HAP-1 (cell line): ENCODE data around the gene APOBEC3B.
"Not testable (repeated sequence)": the region's sequence is repeated elsewhere in the genome, so short reads cannot be mapped to it uniquely, and the experiment has no call there.

Experiments used
- DNase-seq, 2 experiments: peaks; one replicate each; pipeline ENCODE4 v3.0.0-alpha.2; 2016 to 2020; ENCODE audit warnings: low spot score in 2 of 2
- H3K27me3 ChIP-seq: fragments of 250-450 bp; sonication (Bioruptor Pico); 2 replicates; pipeline ENCODE4 v1.5.1; 2020; ENCODE audit warnings: low read depth, mild to moderate bottlenecking, moderate library complexity
- H3K36me3 ChIP-seq: fragments of 250-450 bp; sonication (Bioruptor Pico); replicated peaks from 2 replicates; pipeline ENCODE4 v1.5.1; 2020; ENCODE audit warnings: mild to moderate bottlenecking
- H3K4me1 ChIP-seq: fragments of 250-450 bp; sonication (Bioruptor Pico); 2 replicates; pipeline ENCODE4 v1.5.1; 2020; ENCODE audit warnings: mild to moderate bottlenecking
- H3K4me3 ChIP-seq: fragments of 250-450 bp; sonication (Bioruptor Pico); 2 replicates; pipeline ENCODE4 v1.5.1; 2020; ENCODE audit warnings: mild to moderate bottlenecking, moderate library complexity
- H3K9me3 ChIP-seq: fragments of 250-450 bp; sonication (Bioruptor Pico); 2 replicates; pipeline ENCODE4 v1.5.1; 2020; ENCODE audit warnings: mild to moderate bottlenecking, moderate library complexity
- in situ Hi-C: fragments of 300-500 bp; cut with MboI; formaldehyde crosslinking; loops from 3 replicates; pipeline ENCODE4 v1.14.3; 2020; ENCODE audit warnings: low sequenced_read_pairs, inconsistent platforms, mixed read lengths

APOBEC3B gene

GRCh38 chr22:38955926-38956325 lies 26.2 kb upstream of the APOBEC3B start:
- H3K36me3 ChIP-seq = no peaks in the 10 kb centered on the region
- H3K27me3 ChIP-seq = peaks cover 15% of the 10 kb centered on the region
- in situ Hi-C loops = no loop called here
- no peaks in the 10 kb centered on the region for H3K4me1 ChIP-seq
- H3K4me3 ChIP-seq = no peak overlapping the region
- no peaks in the 10 kb centered on the region for H3K9me3 ChIP-seq
- DNase-seq = no peak

- Histone ChIP-seq H3K36me3 (no peaks in the 10 kb centered on the region), H3K9me3 (no peaks in the 10 kb centered on the region), H3K4me3 (no peak overlapping the region), H3K4me1 (no peaks in the 10 kb centered on the region), H3K27me3 (peaks cover 15% of the 10 kb centered on the region)
- no peak for DNase-seq
- in situ Hi-C loops = no loop called here
Measured at GRCh38 chr22:38956551-38956950, 25.6 kb upstream of the APOBEC3B start.

- in situ Hi-C loops = no loop called here
Measured at GRCh38 chr22:38957046-38957770, 24.9 kb upstream of the APOBEC3B start, which contains the start of gene APOBEC3A. APOBEC3A (plus strand) TSS chr22:38957609; CDS start chr22:38957692, 83 bp downstream.

GRCh38 chr22:38957808-38958650 lies 24.1 kb upstream of the APOBEC3B start:
- H3K4me1 ChIP-seq = no peaks in the 10 kb centered on the region

More at GRCh38 chr22:38957046-38957770, 24.9 kb upstream of the APOBEC3B start, which contains the start of gene APOBEC3A:
- H3K36me3 ChIP-seq = no peaks in the 10 kb centered on the region
- H3K4me3 ChIP-seq = no peak within 1 kb of the TSS
- H3K4me1 ChIP-seq = no peaks in the 10 kb centered on the region
- H3K27me3 ChIP-seq = peaks cover 10% of the 10 kb centered on the region
- DNase-seq = no peak
- no peaks in the 10 kb centered on the region for H3K9me3 ChIP-seq

GRCh38 chr22:38958651-38958943 lies 23.6 kb upstream of the APOBEC3B start:
- in situ Hi-C loops, DNase-seq, H3K27me3 ChIP-seq, H3K4me1 ChIP-seq, H3K36me3 ChIP-seq, H3K4me3 ChIP-seq, H3K9me3 ChIP-seq: not testable (repeated sequence)

More at GRCh38 chr22:38957808-38958650, 24.1 kb upstream of the APOBEC3B start:
- Histone ChIP-seq H3K27me3 (peaks cover 9% of the 10 kb centered on the region), H3K4me3 (no peak overlapping the region), H3K9me3 (no peaks in the 10 kb centered on the region), H3K36me3 (no peaks in the 10 kb centered on the region)
- no peak for DNase-seq
- in situ Hi-C loops = no loop called here

- Histone ChIP-seq H3K9me3 (no peaks in the 10 kb centered on the region), H3K27me3 (peaks cover 7% of the 10 kb centered on the region), H3K36me3 (no peaks in the 10 kb centered on the region), H3K4me3 (no peak overlapping the region), H3K4me1 (no peaks in the 10 kb centered on the region)
- DNase-seq = no peak
- in situ Hi-C loops = no loop called here
Measured at GRCh38 chr22:38959590-38959989, 22.6 kb upstream of the APOBEC3B start.

- H3K27me3 ChIP-seq, H3K4me1 ChIP-seq, H3K9me3 ChIP-seq, DNase-seq, H3K36me3 ChIP-seq, in situ Hi-C loops, H3K4me3 ChIP-seq: not testable (repeated sequence)
Measured at GRCh38 chr22:38960673-38961072, 21.5 kb upstream of the APOBEC3B start.

GRCh38 chr22:38963291-38963738 lies 18.8 kb upstream of the APOBEC3B start:
- peak in 1 of 2 experiments; percentile 45 for DNase-seq
- H3K9me3 ChIP-seq, H3K4me1 ChIP-seq, H3K4me3 ChIP-seq, in situ Hi-C loops, H3K36me3 ChIP-seq, H3K27me3 ChIP-seq: not testable (repeated sequence)

GRCh38 chr22:38963872-38964271 lies 18.3 kb upstream of the APOBEC3B start:
- Histone ChIP-seq H3K27me3 (peaks cover 11% of the 10 kb centered on the region), H3K4me3 (no peak overlapping the region), H3K9me3 (no peaks in the 10 kb centered on the region), H3K36me3 (no peaks in the 10 kb centered on the region), H3K4me1 (no peaks in the 10 kb centered on the region)
- in situ Hi-C loops = no loop called here
- DNase-seq = no peak

- in situ Hi-C loops = no loop called here
Measured at GRCh38 chr22:38964306-38964705, 17.8 kb upstream of the APOBEC3B start.

GRCh38 chr22:38964989-38965388 lies 17.2 kb upstream of the APOBEC3B start:
- Histone ChIP-seq H3K27me3 (peaks cover 14% of the 10 kb centered on the region), H3K9me3 (no peaks in the 10 kb centered on the region), H3K4me3 (no peak overlapping the region), H3K36me3 (no peaks in the 10 kb centered on the region), H3K4me1 (no peaks in the 10 kb centered on the region)
- in situ Hi-C loops = no loop called here
- no peak for DNase-seq

More at GRCh38 chr22:38964306-38964705, 17.8 kb upstream of the APOBEC3B start:
- no peaks in the 10 kb centered on the region for H3K36me3 ChIP-seq
- H3K4me1 ChIP-seq = no peaks in the 10 kb centered on the region
- peaks cover 14% of the 10 kb centered on the region for H3K27me3 ChIP-seq
- no peaks in the 10 kb centered on the region for H3K9me3 ChIP-seq
- no peak overlapping the region for H3K4me3 ChIP-seq
- no peak for DNase-seq

GRCh38 chr22:38965614-38966379 lies 16.4 kb upstream of the APOBEC3B start:
- Histone ChIP-seq H3K9me3 (no peaks in the 10 kb centered on the region), H3K27me3 (peaks cover 20% of the 10 kb centered on the region), H3K4me3 (no peak overlapping the region), H3K4me1 (no peaks in the 10 kb centered on the region), H3K36me3 (no peaks in the 10 kb centered on the region)
- in situ Hi-C loops = no loop called here
- DNase-seq = no peak

- no peaks in the 10 kb centered on the region for H3K4me1 ChIP-seq
- H3K4me3 ChIP-seq = no peak overlapping the region
- no peaks in the 10 kb centered on the region for H3K9me3 ChIP-seq
- no peak for DNase-seq
- H3K36me3 ChIP-seq = no peaks in the 10 kb centered on the region
- in situ Hi-C loops = no loop called here
- H3K27me3 ChIP-seq = peaks cover 26% of the 10 kb centered on the region
Measured at GRCh38 chr22:38966380-38966702, 15.8 kb upstream of the APOBEC3B start.

- no peaks in the 10 kb centered on the region for H3K4me1 ChIP-seq
- no peak overlapping the region for H3K4me3 ChIP-seq
- H3K36me3 ChIP-seq = no peaks in the 10 kb centered on the region
- no peaks in the 10 kb centered on the region for H3K9me3 ChIP-seq
- in situ Hi-C loops = no loop called here
- no peak for DNase-seq
- H3K27me3 ChIP-seq = peaks cover 32% of the 10 kb centered on the region
Measured at GRCh38 chr22:38966942-38967341, 15.2 kb upstream of the APOBEC3B start.
